Ovary (tissue), 9 donors: Measurements from ENCODE around the gene LY6G6D. TPM values are rescaled to one million over a fixed set of nuclear protein-coding genes. Genes with fewer than 3 reads are reported as not detected.
A peak's percentile ranks its signal among the peaks of the same experiment; 100 is the strongest.

ENCODE experiments used
- DNase-seq, 5 donors: peaks; one replicate each; pipeline ENCODE4 v3.0.0-alpha.2; 2019 to 2020
- H3K27ac ChIP-seq, 2 donors: fragments of 200-600 bp; one replicate each; pipeline versions ENCODE4 v1.5.1 to v1.8.0; 2019 to 2022
- H3K27me3 ChIP-seq: fragments of 200-600 bp; one replicate; pipeline ENCODE4 v1.8.0; 2022
- H3K36me3 ChIP-seq: fragments of 200-600 bp; sonication (generic); one replicate; pipeline ENCODE4 v1.5.1; 2019
- H3K4me1 ChIP-seq: one replicate; pipeline ENCODE4 v1.8.1; 2013; ENCODE audit warnings: mild to moderate bottlenecking, moderate library complexity; ENCODE audit not compliant: insufficient read depth
- H3K4me3 ChIP-seq: fragments of 200-600 bp; sonication (generic); one replicate; pipeline ENCODE4 v1.5.1; 2017
- H3K9me3 ChIP-seq, 2 donors: fragments of 200-600 bp in 1 of 2; sonication (generic) in 1 of 2; one replicate each; pipeline versions ENCODE4 v1.5.1 to v1.8.1; 2013 to 2019; ENCODE audit warnings: mild to moderate bottlenecking in 1 of 2, moderate library complexity in 1 of 2
- EP300 ChIP-seq: sonication (generic); formaldehyde crosslinking; IDR thresholded peaks from one replicate; pipeline ENCODE4 v1.6.1; 2017; ENCODE audit warnings: antibody characterized with exemption
- POLR2A ChIP-seq: fragments of 450-650 bp; IDR thresholded peaks from one replicate; pipeline ENCODE4 v1.6.1; 2017; ENCODE audit warnings: antibody characterized with exemption, mild to moderate bottlenecking, moderate library complexity
- WGBS, 3 donors: extraction: QIAGEN DNeasy Blood & Tissue Kit in 1 of 3; methylation state at CpG; one replicate each; pipeline versions ENCODE4 v1.1.5 to v1.1.7; 2013 to 2017; 5-methylcytosine and 5-hydroxymethylcytosine counted together
- intact Hi-C, 4 donors: fragments of 100-400 bp; cut with DNase I; formaldehyde crosslinking; loops; one replicate each; pipeline versions ENCODE4 v1.11.0 to v1.15.1; 2022 to 2023
- polyA plus RNA-seq, 2 donors: library from polyadenylated mRNA; stranded (reverse); fragments of 200-250 nt in 1 of 2; fragments of 350-450 nt in 1 of 2; fragmentation: Illumina TruSeq in 1 of 2; extraction: RNeasy Lipid Tissue Mini Kit (QIAGEN cat#74804) in 1 of 2; gene quantifications; one replicate each; pipeline ENCODE4 v1.2.3, GENCODE V29; 2013 to 2014
- total RNA-seq, 7 donors: library from RNA; depleted of rRNA in 2 of 7; stranded (reverse); fragments of >200 nt in 2 of 7; fragmentation: NEBNext Ultra II Directional in 3 of 7; extraction: Animal tissue kit (Norgen Biotek cat#: 25700) in 3 of 7; gene quantifications; one replicate each; pipeline versions ENCODE4 v1.1.0 to v1.2.4, GENCODE V29; 2016 to 2023
- TF ChIP-seq, protein P1 (sequence below), 3 donors: fragments of 450-650 bp in 2 of 3; fragments of 200-600 bp in 1 of 3; IDR thresholded peaks; one replicate each; pipeline versions ENCODE4 v1.5.1 to v1.8.0; 2016 to 2022; ENCODE audit warnings: antibody characterized with exemption in 3 of 3, mild to moderate bottlenecking in 1 of 3
- donor health status: DM: no; HTN: no; CAD: no; lungs with moderate emphysema.
- donor health status: DM: no; HTN: no; CAD: no.
- donor health status: Bipolar disorder and iron deficiency.
- donor health status: DM: yes; HTN: yes; CAD: no.
- donor health status: DM: no; HTN: no; CAD: no.
- donor health status: DM: yes; HTN: yes; CAD: no.

LY6G6D gene
- total and polyA plus RNA-seq, 9 donors = not detected

DNA sequence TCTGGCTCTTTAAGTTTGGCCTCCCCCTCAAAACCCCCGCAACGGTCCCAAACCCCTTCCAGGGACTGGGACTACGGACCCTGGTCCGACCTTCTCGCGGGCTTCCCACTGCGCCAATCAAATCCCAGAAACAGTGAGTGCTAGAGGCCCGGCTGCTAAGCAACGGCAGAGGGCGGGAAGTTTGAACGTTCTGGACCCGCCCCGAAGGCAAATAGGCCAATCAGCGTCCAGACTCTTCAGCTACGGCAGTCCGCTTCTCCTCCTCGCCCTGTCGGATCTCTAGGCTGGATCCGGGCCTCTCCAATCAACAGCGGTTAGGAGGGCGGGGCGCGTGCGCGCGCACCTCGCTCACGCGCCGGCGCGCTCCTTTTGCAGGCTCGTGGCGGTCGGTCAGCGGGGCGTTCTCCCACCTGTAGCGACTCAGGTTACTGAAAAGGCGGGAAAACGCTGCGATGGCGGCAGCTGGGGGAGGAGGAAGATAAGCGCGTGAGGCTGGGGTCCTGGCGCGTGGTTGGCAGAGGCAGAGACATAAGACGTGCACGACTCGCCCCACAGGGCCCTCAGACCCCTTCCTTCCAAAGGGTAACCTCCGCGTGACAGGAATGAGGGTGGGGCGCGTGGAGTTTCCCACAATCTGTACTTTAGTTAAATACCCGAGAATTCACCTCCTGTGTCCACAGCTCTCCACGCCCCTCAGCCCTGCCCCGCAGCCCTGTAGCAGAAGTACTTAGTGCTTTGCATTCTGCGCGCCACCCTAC, 24.7 kb downstream of the LY6G6D start, which contains the start of gene MSH5:
TSS of gene MSH5 (plus strand) at position 367 of the 758 bp plus-strand sequence. CDS start 462 bp downstream, outside the sequence.
- no peaks in the 10 kb centered on the region for H3K36me3 ChIP-seq
- no peaks in the 10 kb centered on the region for H3K27me3 ChIP-seq
- intact Hi-C loops = loop anchor here (5.0 to 10.0 kb wide), 4 partner anchors 42 to 95 kb away; partner anchors contain the start of gene VARS1 (in 1 of the 4)
- WGBS, 3 donors = 0 to 1% (median 0%) methylated on average over 57 to 58 of the region's 58 CpGs
- TF ChIP-seq EP300 (no peak), POLR2A (peak; percentile 45)
- TF ChIP-seq, protein P1, sequence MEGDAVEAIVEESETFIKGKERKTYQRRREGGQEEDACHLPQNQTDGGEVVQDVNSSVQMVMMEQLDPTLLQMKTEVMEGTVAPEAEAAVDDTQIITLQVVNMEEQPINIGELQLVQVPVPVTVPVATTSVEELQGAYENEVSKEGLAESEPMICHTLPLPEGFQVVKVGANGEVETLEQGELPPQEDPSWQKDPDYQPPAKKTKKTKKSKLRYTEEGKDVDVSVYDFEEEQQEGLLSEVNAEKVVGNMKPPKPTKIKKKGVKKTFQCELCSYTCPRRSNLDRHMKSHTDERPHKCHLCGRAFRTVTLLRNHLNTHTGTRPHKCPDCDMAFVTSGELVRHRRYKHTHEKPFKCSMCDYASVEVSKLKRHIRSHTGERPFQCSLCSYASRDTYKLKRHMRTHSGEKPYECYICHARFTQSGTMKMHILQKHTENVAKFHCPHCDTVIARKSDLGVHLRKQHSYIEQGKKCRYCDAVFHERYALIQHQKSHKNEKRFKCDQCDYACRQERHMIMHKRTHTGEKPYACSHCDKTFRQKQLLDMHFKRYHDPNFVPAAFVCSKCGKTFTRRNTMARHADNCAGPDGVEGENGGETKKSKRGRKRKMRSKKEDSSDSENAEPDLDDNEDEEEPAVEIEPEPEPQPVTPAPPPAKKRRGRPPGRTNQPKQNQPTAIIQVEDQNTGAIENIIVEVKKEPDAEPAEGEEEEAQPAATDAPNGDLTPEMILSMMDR (IDR thresholded peaks at IDR 0.05) = no peak
- no peaks in the 10 kb centered on the region for H3K9me3 ChIP-seq
- H3K4me1 ChIP-seq = peaks cover 7% of the 10 kb centered on the region
- peak; percentile 96 to 98 (median 98) for DNase-seq
- H3K27ac ChIP-seq = peak within 1 kb of the TSS in 1 of 2 donors; percentile 47
- peak within 1 kb of the TSS; percentile 56 for H3K4me3 ChIP-seq

DNA sequence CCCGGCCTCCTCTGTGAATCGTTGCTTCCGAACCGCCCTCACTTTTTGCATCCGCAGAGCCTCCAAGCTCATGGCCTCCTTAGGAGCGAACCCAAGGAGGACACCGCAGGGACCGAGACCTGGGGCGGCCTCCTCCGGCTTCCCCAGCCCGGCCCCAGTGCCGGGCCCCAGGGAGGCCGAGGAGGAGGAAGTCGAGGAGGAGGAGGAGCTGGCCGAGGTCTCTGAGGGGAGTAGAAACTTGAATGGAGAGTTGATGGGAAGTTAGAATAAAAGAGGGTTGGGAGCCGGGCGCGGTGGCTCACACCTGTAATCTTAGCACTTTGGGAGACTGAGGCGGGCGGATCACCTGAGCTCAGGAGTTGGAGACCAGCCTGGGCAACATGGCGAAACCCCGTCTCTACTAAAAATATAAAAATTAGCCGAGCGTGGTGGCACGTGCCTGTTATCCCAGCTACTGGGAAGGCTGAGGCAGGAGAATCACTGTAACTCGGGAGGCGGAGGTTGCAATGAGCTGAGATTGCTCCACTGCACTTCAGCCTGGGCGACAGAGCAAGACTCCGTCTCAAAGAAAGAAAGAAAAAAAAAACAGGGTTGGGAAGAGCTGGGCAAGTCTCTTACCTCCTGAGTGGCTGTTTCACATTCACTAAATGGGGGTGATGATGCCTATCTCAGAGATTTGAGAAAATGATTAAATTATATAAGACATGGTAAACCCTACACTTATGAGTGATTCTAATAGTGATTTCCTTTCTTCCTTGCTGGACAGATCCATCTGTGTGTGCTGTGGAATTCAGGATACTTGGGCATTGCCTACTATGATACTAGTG, 25.5 kb downstream of the LY6G6D start:
- DNase-seq = no peak
- intact Hi-C loops = loop anchor here in 1 of 4 donors (5.0 kb wide), 1 partner anchor 42 kb away; no protein-coding TSS in a partner anchor
- H3K36me3 ChIP-seq = no peaks in the 10 kb centered on the region
- TF ChIP-seq EP300 (no peak), POLR2A (no peak)
- TF ChIP-seq, protein P1 (IDR thresholded peaks at IDR 0.05) = no peak
- no peaks in the 10 kb centered on the region for H3K9me3 ChIP-seq
- WGBS, 3 donors = 20 to 30% (median 20%) methylated on average over 29 of the region's 29 CpGs
- peak overlapping the region; percentile 56 for H3K4me3 ChIP-seq
- no peaks in the 10 kb centered on the region for H3K27me3 ChIP-seq
- H3K27ac ChIP-seq = peak overlapping the region in 1 of 2 donors; percentile 47
- peaks cover 7% of the 10 kb centered on the region for H3K4me1 ChIP-seq

DNA sequence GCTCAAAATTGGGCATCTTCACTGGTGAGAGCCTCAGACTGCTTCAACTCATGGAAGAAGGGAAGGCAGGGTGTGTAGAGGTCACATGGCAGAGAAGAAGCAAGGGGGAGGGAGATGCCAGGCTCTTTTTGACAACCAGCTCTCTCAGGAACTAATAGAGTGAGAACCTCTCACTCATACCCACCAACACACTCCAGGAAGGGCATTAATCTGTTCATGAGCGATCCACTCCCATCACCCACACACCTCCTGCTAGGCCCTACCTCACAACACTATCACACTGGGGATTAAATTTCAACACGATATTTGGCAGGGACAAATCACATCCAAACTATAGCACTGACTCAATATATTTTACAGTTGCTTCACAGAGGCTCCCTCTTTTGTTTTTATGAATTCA, 26.7 kb downstream of the LY6G6D start:
- TF ChIP-seq EP300 = no peak
- TF ChIP-seq, protein P1 (IDR thresholded peaks at IDR 0.05) = no peak
- TF ChIP-seq POLR2A = no peak
- Histone ChIP-seq H3K27ac (no peak overlapping the region), H3K36me3 (no peaks in the 10 kb centered on the region), H3K4me3 (no peak overlapping the region), H3K9me3 (no peaks in the 10 kb centered on the region), H3K27me3 (no peaks in the 10 kb centered on the region), H3K4me1 (peaks cover 4% of the 10 kb centered on the region)
- no peak for DNase-seq
- 73 to 87% (median 77%) methylated on average over 2 of the region's 2 CpGs for WGBS, 3 donors
- intact Hi-C loops = loop anchor here in 1 of 4 donors (5.0 kb wide), 1 partner anchor 40 kb away; no protein-coding TSS in a partner anchor

DNA sequence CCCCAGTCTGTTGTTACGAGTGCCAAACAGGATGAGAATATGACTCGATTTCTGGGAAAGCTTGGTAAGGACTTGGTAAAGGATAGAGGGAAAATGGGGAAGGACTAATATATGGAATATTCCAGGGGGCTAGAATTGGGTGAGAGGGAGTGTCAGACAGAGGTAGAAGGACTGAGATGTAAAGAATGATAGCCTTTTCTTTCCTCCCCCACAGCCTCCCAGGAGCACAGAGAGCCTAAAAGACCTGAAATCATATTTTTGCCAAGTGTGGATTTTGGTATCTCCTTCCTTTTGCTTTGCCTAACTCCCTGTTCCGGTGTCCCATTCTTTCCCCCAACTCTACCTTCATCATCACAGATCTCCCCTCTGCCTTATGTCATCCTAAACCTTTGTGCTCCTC, 27.7 kb downstream of the LY6G6D start:
- intact Hi-C loops = loop anchor here in 1 of 4 donors (5.0 kb wide), 1 partner anchor 39 kb away; no protein-coding TSS in a partner anchor
- no peak for DNase-seq
- 87 to 92% (median 90%) methylated on average over 3 of the region's 3 CpGs for WGBS, 3 donors
- no peaks in the 10 kb centered on the region for H3K9me3 ChIP-seq
- peaks cover 2% of the 10 kb centered on the region for H3K4me1 ChIP-seq
- H3K27ac ChIP-seq = no peak overlapping the region
- TF ChIP-seq, protein P1 (IDR thresholded peaks at IDR 0.05) = no peak
- TF ChIP-seq EP300 (no peak), POLR2A (no peak)
- H3K4me3 ChIP-seq = no peak overlapping the region
- H3K27me3 ChIP-seq = no peaks in the 10 kb centered on the region
- H3K36me3 ChIP-seq = no peaks in the 10 kb centered on the region
